ENCODE measurements around the gene ROR1. TPM values are rescaled to one million over a fixed set of nuclear protein-coding genes. Genes with fewer than 3 reads are reported as not detected.

The ROR1 gene
- 0.02 and 0.05 TPM in 2 replicates for total RNA-seq

GRCh38 chr1:63773815-63774616, at the start of gene ROR1:
ROR1 (plus strand) TSS chr1:63774017.
- intact Hi-C loops (cut with micrococcal nuclease): loop anchor here (1.0 to 10.0 kb wide), 3 partner anchors 157 to 449 kb away; partner anchors contain the start of gene FOXD3

DNA sequence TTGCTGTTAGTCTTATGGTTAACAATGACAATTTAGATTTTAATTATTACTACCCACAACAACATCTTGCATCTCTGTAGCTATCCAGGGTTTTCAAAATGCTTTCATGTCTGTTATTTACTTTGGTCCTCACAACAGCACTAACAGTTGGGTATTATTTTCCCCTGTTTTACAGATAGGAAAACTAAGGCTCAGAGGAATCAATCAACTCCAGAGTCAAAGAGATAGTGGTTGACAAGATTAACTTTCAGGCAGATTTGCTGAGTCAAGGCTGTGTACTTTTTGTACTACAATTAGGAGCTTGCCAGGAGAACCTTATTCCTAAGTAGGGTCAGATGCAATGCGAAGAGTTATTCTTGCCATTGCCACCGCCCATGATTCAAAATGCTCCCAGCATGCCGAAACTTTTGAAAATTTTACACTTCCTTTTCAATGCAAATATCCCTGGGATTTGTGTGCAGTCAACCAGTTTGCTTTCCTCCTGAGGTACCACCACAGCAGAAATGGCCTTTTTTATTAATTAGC, 49.4 kb upstream of the ROR1 start:
- intact Hi-C loops (cut with micrococcal nuclease): no loop called here

- intact Hi-C loops (cut with micrococcal nuclease): no loop called here
These were observed 45.1 kb upstream of the ROR1 start for GRCh38 chr1:63728611-63729226.

DNA sequence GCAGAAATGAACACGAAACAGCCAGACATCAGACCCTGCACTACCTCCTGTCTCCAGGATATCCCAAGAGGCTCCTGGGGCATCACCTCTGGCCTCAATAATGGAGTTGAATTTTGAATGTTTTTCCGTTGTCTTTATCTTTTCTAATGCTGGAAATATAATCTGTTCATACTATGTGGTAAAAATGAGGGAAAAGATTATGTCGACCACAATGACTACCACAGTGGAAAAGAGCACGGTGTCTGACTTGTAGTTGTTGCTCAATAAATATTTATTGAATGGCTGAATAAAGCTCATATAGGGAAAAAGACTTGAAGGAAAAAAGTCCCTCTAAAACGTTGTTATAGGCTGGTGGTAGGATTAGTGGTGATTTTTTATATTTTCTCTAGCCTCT, 44.6 kb upstream of the ROR1 start:
- intact Hi-C loops (cut with micrococcal nuclease): no loop called here

DNA sequence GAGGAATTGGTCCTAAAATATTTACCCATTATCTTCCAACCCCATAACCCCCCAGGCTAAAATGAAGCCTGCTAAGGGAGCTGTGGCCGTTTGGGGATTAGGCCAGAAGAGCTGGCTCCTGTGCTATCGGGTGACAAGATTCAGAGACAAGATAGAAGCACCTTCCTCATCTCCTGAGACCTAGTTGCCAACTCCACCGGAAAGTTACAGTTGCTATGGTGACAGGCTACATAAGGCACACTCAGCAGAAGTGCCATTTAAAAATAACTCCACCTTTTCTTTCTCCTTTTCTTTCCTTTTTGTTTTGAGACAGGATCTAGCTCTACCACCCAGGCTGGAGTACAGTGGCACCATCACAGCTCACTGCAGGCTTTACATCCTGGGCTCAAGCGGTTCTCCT, 43.6 kb upstream of the ROR1 start:
- intact Hi-C loops (cut with micrococcal nuclease): no loop called here

- intact Hi-C loops (cut with micrococcal nuclease): no loop called here
These were observed 42.4 kb upstream of the ROR1 start for GRCh38 chr1:63731117-63732043.

DNA sequence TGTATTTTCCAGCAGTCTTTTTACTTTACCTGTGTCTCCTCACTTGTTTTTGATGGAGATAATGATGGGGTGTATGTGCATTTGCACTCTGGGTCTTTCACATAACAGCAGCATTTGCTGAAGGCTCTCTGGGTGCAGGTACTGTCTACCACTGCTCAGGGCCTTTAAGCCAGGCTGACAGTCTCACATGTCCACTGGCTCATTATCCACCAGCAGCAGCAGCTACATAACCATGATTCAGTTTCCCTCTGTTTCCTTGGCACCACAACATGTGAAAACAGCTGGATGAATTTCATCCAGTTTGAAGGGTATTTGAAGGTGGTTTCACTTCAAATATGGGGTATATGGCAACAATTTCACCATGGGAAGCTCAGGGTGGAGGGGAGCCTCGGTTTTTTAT, 41.2 kb upstream of the ROR1 start:
- intact Hi-C loops (cut with micrococcal nuclease): no loop called here

- intact Hi-C loops (cut with micrococcal nuclease): no loop called here
These were observed 35.0 kb upstream of the ROR1 start for GRCh38 chr1:63738772-63739171.

DNA sequence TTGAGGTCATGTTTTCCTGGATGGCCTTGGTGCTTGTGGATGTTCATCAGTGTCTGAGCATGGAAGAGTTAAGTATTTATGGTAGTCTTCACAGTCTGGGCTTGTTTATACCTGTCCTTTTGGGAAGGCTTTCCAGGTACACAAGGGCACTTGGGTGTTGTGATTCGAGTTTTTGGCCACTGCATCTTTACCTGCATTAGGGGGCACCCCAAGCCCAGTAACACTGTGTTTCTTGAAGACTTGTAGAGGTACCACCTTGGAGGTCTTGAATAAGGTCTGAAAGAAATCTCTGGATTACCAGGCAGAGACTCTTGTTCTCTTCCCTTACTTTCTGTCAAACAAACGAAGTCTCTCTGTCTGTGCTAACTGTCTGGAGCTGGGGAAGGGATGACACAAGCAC, 34.4 kb upstream of the ROR1 start:
- intact Hi-C loops (cut with micrococcal nuclease): no loop called here

DNA sequence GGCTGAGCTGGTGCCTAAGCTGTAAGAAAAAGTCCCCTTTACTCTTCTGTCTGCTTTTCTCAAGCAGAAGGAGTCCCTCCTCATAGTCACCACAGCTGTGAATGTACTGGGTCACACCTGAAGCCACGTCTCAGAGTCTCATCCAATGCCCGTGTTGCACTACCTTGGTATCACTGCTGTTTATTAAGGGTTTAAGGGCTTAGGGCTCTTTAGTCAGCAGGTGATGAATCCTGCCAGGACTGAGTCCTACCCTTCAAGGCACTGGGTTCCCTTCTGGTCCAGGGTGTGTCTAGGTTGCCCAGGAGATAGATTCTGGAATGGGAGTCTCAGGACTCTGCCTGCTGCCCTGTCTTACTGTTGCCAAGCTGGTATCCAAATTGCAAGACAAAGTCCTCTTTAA, 33.4 kb upstream of the ROR1 start:
- intact Hi-C loops (cut with micrococcal nuclease): no loop called here

DNA sequence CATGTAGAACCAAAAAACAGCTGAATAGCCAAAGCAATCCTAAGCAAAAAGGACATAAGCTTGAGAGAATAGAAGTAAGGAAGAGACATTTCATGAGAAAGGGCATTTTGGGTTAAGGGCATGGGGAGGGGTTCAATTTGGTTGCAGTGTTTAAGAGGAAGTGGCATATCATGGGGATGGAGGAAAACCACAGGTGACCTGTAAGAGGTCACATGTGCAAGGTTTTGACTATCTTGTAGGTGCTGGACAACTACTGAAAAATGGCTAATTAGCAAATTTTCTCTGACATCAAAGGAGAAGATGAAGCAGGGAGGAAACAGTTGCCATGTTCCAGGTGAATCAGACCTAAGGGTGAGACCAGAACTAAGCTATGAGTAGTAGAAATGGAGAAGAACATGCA, 31.3 kb upstream of the ROR1 start:
- intact Hi-C loops (cut with micrococcal nuclease): no loop called here

DNA sequence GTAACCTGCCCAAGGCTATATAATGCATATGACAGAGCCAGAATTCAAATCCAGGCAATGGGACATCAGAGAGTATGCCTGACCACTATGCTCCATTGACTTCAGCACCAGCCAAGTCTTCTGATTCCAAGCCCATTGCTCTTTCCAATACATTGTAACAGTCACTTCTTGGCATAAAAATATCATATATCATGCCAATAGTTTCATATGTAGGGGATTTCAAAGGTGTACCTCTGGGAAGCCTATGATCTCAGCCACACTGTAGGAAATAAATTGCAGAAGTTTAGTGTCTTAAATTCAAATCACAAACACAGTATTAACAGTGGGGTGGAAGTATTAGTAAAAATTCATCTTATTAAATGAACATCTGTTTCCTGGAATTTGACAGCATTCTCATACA, 30.0 kb upstream of the ROR1 start:
- intact Hi-C loops (cut with micrococcal nuclease): no loop called here

GRCh38 chr1:63746129-63746864, 27.5 kb upstream of the ROR1 start:
- intact Hi-C loops (cut with micrococcal nuclease): no loop called here

- intact Hi-C loops (cut with micrococcal nuclease): no loop called here
These were observed 26.4 kb upstream of the ROR1 start for GRCh38 chr1:63747445-63747844.

DNA sequence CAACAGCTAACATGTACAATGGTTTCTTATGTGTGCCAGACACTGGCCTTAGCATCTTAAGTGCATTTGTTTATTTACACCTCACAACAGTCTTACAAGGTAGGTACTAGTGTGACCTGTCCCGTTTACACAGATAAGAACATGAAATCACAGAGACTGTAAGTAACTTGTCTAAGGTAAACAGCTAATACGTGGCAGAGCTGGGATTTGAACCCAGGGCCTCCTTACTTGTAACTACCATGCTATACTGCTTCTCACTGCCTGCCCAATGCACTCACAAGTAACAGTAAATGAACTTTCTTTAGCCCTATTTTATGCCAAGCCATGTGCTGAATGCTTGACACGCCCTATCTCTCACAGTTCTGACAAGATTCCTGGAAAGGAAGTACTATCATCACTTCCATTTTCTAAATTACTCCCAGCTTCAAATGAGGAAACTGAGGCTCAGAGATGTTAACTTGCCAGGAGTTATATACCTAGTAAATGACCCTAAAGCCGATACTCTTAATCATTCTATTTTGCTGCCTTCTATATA, 25.7 kb upstream of the ROR1 start:
- intact Hi-C loops (cut with micrococcal nuclease): no loop called here

DNA sequence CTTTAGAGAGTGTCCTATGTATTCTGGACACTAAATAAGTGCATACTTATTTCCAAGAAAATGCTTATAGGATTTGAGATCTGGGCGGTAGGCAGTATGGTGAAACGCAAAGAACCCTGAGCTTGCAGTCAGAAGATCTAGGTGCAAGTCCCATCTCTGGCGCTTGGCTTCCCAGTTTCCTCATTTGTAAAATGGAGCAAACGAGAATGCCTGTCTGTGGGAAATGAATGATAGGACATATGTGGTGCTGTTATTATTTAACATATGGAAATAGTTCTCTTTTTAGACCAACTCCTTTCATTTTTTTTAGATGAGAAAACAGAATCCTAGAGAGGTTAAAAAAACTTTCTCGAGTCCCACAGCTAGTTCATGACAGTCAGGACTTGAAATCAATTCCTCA, 25.2 kb upstream of the ROR1 start:
- intact Hi-C loops (cut with micrococcal nuclease): no loop called here

DNA sequence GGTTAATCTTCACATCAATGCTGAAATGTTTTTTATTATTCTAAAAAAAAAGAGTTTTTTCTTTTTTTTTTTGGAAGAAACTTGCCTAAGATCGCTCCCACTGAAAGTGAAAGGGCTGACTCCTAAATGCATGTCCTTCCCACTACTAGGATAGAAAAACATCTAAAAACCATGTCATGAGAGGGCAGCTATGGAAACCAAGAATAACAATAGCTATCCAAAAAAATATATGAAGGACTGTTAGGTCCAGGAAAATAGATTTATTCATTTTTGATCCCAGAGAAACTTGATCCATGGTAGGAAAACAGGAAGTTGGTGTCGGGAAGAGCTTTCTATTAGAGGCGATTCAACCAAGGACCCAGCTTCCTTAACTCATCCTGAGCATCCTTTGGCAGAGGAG, 23.1 kb upstream of the ROR1 start:
- intact Hi-C loops (cut with micrococcal nuclease): no loop called here

GRCh38 chr1:63752176-63752575, 21.6 kb upstream of the ROR1 start:
- intact Hi-C loops (cut with micrococcal nuclease): no loop called here

DNA sequence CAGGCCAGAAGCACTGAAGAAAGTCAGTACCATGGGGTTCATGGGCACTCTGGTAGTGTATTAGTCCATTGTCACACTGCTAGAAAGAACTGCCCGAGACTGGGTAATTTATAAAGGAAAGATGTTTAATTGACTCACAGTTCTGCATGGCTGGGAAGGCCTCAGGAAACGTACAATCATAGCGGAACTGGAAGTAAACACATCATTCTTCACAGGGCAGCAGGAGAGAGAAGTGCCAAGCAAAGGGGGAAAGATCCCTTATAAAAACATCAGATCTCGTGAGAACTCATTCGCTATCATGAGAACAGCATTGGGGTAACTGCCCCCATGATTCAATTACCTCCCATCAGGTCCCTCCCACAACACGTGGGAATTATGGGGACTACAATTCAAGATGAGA, 20.2 kb upstream of the ROR1 start:
- intact Hi-C loops (cut with micrococcal nuclease): no loop called here

DNA sequence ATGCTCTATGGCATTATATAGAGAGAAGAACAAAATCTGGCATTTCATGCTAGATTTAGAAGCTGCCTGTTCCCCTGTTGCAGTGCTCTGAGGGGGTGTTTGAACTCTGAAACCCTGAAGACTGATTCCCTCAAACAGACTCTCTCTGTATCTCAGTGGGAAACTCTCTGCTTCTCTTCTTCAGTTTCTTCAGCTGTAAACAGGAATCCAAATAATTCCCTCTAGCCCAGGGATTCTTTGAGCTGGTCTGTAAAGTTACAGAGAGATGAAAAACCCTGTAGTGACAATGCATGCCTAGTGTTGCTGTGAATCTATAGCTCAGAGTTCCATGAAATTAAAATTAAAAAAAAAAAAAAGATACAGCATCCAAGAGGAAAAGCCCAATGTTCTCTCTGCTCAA, 17.0 kb upstream of the ROR1 start:
- intact Hi-C loops (cut with micrococcal nuclease): no loop called here

- intact Hi-C loops (cut with micrococcal nuclease): no loop called here
These were observed 16.5 kb upstream of the ROR1 start for GRCh38 chr1:63757334-63757733.

All from T-helper 1 cell treated with Interleukin-12 subunit alpha and Interleukin-12 subunit beta and Interleukin-4 antibody, amounts not matched to agents 30 ng/mL and 1 ng/mL, for 36 hours (primary cell).